ENCODE measurements around the gene CHRDL1. TPM values are rescaled to one million over a fixed set of nuclear protein-coding genes. Genes with fewer than 3 reads are reported as not detected.

The CHRDL1 gene
- total and polyA plus RNA-seq, 2 donors (not counting 1 experiment from before 2014, with no cell fraction given), result not detected

GRCh38 chrX:110750526-110751189 lies 45.0 kb downstream of the CHRDL1 start:
- no peak for DNase-seq
- no peaks in the 10 kb centered on the region for H3K79me2 ChIP-seq (ENCODE audit: control insufficient read depth, insufficient read depth, low read length)
- no peaks in the 10 kb centered on the region for H3K27me3 ChIP-seq (replicated peaks in 1 of 4; ENCODE audit: control extremely low read depth in 1 of 4, control insufficient read depth in 3 of 4, insufficient read depth in 4 of 4, low read length in 3 of 4)
- TF ChIP-seq EZH2 (IDR thresholded peaks at IDR 0.05; ENCODE audit: borderline replicate concordance, insufficient read depth, low read depth, low read length, poor library complexity, severe bottlenecking) (no peak), CTCF (IDR thresholded peaks at IDR 0.05) (no peak)
- H3K4me1 Mint-ChIP-seq, result no peaks in the 10 kb centered on the region
- no peak overlapping the region for H2AFZ ChIP-seq (ENCODE audit: insufficient read depth, low read depth, low read length, poor library complexity, severe bottlenecking)
- no peak overlapping the region for H3K4me3 Mint-ChIP-seq
- H3K9me3 Mint-ChIP-seq (ENCODE audit: insufficient read depth), result no peaks in the 10 kb centered on the region
- H3K36me3 ChIP-seq (replicated peaks in 1 of 2; ENCODE audit: control extremely low read depth in 1 of 2, control insufficient read depth in 1 of 2, extremely low read depth in 1 of 2, insufficient read depth in 2 of 2, low read length in 1 of 2), result no peaks in the 10 kb centered on the region
- H3K4me2 ChIP-seq (replicated peaks; ENCODE audit: low read depth, low read length, poor library complexity, severe bottlenecking), result no peak overlapping the region
- H4K20me1 ChIP-seq (ENCODE audit: control insufficient read depth, insufficient read depth, low read length, poor library complexity, severe bottlenecking), result no peaks in the 10 kb centered on the region
- no peak overlapping the region for H3K27ac Mint-ChIP-seq
- POLR2A ChIA-PET, result no interaction called here
- H3K9ac ChIP-seq (ENCODE audit: low read length), result no peak overlapping the region
- no peaks in the 10 kb centered on the region for H3K4me1 ChIP-seq (ENCODE audit: control insufficient read depth in 2 of 2, insufficient read depth in 2 of 2, low read length in 2 of 2)
- no peaks in the 10 kb centered on the region for H3K27me3 Mint-ChIP-seq
- intact Hi-C loops (cut with micrococcal nuclease), result no loop called here
- 94% methylated on average over 4 of the region's 7 CpGs for WGBS (ENCODE audit: insufficient coverage)
- no peak overlapping the region for H3K4me3 ChIP-seq (ENCODE audit: control extremely low read depth in 1 of 5, extremely low read depth in 1 of 5, insufficient read depth in 1 of 5, low read depth in 2 of 5, low read length in 4 of 5)
- no peak overlapping the region for H3K27ac ChIP-seq (ENCODE audit: low read length in 2 of 2)
- CTCF ChIA-PET, result no interaction called here
- no peak for ATAC-seq (ENCODE audit: low read depth)
- no peaks in the 10 kb centered on the region for H3K9me3 ChIP-seq (ENCODE audit: control extremely low read depth in 1 of 3, control insufficient read depth in 2 of 3, insufficient read depth in 1 of 3, low read length in 2 of 3)

GRCh38 chrX:110748256-110748806 lies 47.3 kb downstream of the CHRDL1 start:
- Mint-ChIP-seq H3K27ac (no peak overlapping the region), H3K4me1 (no peaks in the 10 kb centered on the region), H3K9me3 (ENCODE audit: insufficient read depth) (no peaks in the 10 kb centered on the region), H3K27me3 (no peaks in the 10 kb centered on the region), H3K4me3 (no peak overlapping the region)
- intact Hi-C loops (cut with micrococcal nuclease), result no loop called here
- Histone ChIP-seq H3K79me2 (ENCODE audit: control insufficient read depth, insufficient read depth, low read length) (no peaks in the 10 kb centered on the region), H3K27me3 (replicated peaks in 1 of 4; ENCODE audit: control extremely low read depth in 1 of 4, control insufficient read depth in 3 of 4, insufficient read depth in 4 of 4, low read length in 3 of 4) (no peaks in the 10 kb centered on the region), H3K9ac (ENCODE audit: low read length) (no peak overlapping the region), H3K4me2 (replicated peaks; ENCODE audit: low read depth, low read length, poor library complexity, severe bottlenecking) (no peak overlapping the region), H3K4me3 (ENCODE audit: control extremely low read depth in 1 of 5, extremely low read depth in 1 of 5, insufficient read depth in 1 of 5, low read depth in 2 of 5, low read length in 4 of 5) (no peak overlapping the region), H4K20me1 (ENCODE audit: control insufficient read depth, insufficient read depth, low read length, poor library complexity, severe bottlenecking) (no peaks in the 10 kb centered on the region), H2AFZ (ENCODE audit: insufficient read depth, low read depth, low read length, poor library complexity, severe bottlenecking) (no peak overlapping the region), H3K36me3 (replicated peaks in 1 of 2; ENCODE audit: control extremely low read depth in 1 of 2, control insufficient read depth in 1 of 2, extremely low read depth in 1 of 2, insufficient read depth in 2 of 2, low read length in 1 of 2) (no peaks in the 10 kb centered on the region), H3K4me1 (ENCODE audit: control insufficient read depth in 2 of 2, insufficient read depth in 2 of 2, low read length in 2 of 2) (no peaks in the 10 kb centered on the region), H3K9me3 (ENCODE audit: control extremely low read depth in 1 of 3, control insufficient read depth in 2 of 3, insufficient read depth in 1 of 3, low read length in 2 of 3) (no peaks in the 10 kb centered on the region), H3K27ac (ENCODE audit: low read length in 2 of 2) (no peak overlapping the region)
- TF ChIP-seq EZH2 (IDR thresholded peaks at IDR 0.05; ENCODE audit: borderline replicate concordance, insufficient read depth, low read depth, low read length, poor library complexity, severe bottlenecking) (no peak), CTCF (IDR thresholded peaks at IDR 0.05) (no peak)
- CTCF ChIA-PET, result no interaction called here
- ATAC-seq (ENCODE audit: low read depth) (no peak), DNase-seq (no peak)
- POLR2A ChIA-PET, result no interaction called here
- WGBS (ENCODE audit: insufficient coverage), result no CpG with 5 or more reads among the region's 3 CpGs
